Measurements from ENCODE around the gene LHFPL2.
A peak's percentile ranks its signal among the peaks of the same experiment; 100 is the strongest.

LHFPL2 gene

GRCh38 chr5:78499485-78499884 lies 149.1 kb downstream of the LHFPL2 start:
- Histone ChIP-seq H3K9ac (ENCODE audit: low read length) (no peak overlapping the region), H3K4me3 (ENCODE audit: low read depth in 1 of 2, low read length in 2 of 2) (no peak overlapping the region), H3K27ac (ENCODE audit: low read depth, low read length) (no peak overlapping the region), H3K4me1 (ENCODE audit: insufficient read depth, low read length) (peaks cover 63% of the 10 kb centered on the region), H3K27me3 (ENCODE audit: control insufficient read depth in 1 of 2, insufficient read depth in 2 of 2, low read length in 2 of 2) (no peaks in the 10 kb centered on the region), H3K36me3 (ENCODE audit: insufficient read depth, low read length) (peaks cover 2% of the 10 kb centered on the region), H3K9me3 (ENCODE audit: low read length) (no peaks in the 10 kb centered on the region)

GRCh38 chr5:78497573-78498533 lies 150.7 kb downstream of the LHFPL2 start:
- Histone ChIP-seq H3K4me3 (ENCODE audit: low read depth in 1 of 2, low read length in 2 of 2) (peak overlapping the region in 1 of 2 donors; percentile 35), H3K27ac (ENCODE audit: low read depth, low read length) (no peak overlapping the region), H3K36me3 (ENCODE audit: insufficient read depth, low read length) (peaks cover 9% of the 10 kb centered on the region), H3K9ac (ENCODE audit: low read length) (no peak overlapping the region), H3K4me1 (ENCODE audit: insufficient read depth, low read length) (peaks cover 55% of the 10 kb centered on the region), H3K9me3 (ENCODE audit: low read length) (no peaks in the 10 kb centered on the region), H3K27me3 (ENCODE audit: control insufficient read depth in 1 of 2, insufficient read depth in 2 of 2, low read length in 2 of 2) (no peaks in the 10 kb centered on the region)

- Histone ChIP-seq H3K9ac (ENCODE audit: low read length) (no peak overlapping the region), H3K27ac (ENCODE audit: low read depth, low read length) (no peak overlapping the region), H3K9me3 (ENCODE audit: low read length) (no peaks in the 10 kb centered on the region)
Observed at GRCh38 chr5:78496373-78496772, 152.2 kb downstream of the LHFPL2 start.

GRCh38 chr5:78495800-78496199 lies 152.8 kb downstream of the LHFPL2 start:
- no peaks in the 10 kb centered on the region for H3K27me3 ChIP-seq (ENCODE audit: control insufficient read depth in 1 of 2, insufficient read depth in 2 of 2, low read length in 2 of 2)
- H3K27ac ChIP-seq (ENCODE audit: low read depth, low read length), result no peak overlapping the region
- peaks cover 39% of the 10 kb centered on the region for H3K4me1 ChIP-seq (ENCODE audit: insufficient read depth, low read length)
- no peak overlapping the region for H3K4me3 ChIP-seq (ENCODE audit: low read depth in 1 of 2, low read length in 2 of 2)
- peaks cover 13% of the 10 kb centered on the region for H3K36me3 ChIP-seq (ENCODE audit: insufficient read depth, low read length)
- H3K9me3 ChIP-seq (ENCODE audit: low read length), result no peaks in the 10 kb centered on the region
- no peak overlapping the region for H3K9ac ChIP-seq (ENCODE audit: low read length)

More at GRCh38 chr5:78496373-78496772, 152.2 kb downstream of the LHFPL2 start:
- Histone ChIP-seq H3K4me3 (ENCODE audit: low read depth in 1 of 2, low read length in 2 of 2) (no peak overlapping the region), H3K36me3 (ENCODE audit: insufficient read depth, low read length) (peaks cover 13% of the 10 kb centered on the region), H3K4me1 (ENCODE audit: insufficient read depth, low read length) (peaks cover 40% of the 10 kb centered on the region), H3K27me3 (ENCODE audit: control insufficient read depth in 1 of 2, insufficient read depth in 2 of 2, low read length in 2 of 2) (no peaks in the 10 kb centered on the region)

- Histone ChIP-seq H3K36me3 (ENCODE audit: insufficient read depth, low read length) (peaks cover 28% of the 10 kb centered on the region), H3K27me3 (ENCODE audit: control insufficient read depth in 1 of 2, insufficient read depth in 2 of 2, low read length in 2 of 2) (no peaks in the 10 kb centered on the region), H3K4me1 (ENCODE audit: insufficient read depth, low read length) (peaks cover 15% of the 10 kb centered on the region), H3K4me3 (ENCODE audit: low read depth in 1 of 2, low read length in 2 of 2) (no peak overlapping the region), H3K9me3 (ENCODE audit: low read length) (no peaks in the 10 kb centered on the region), H3K27ac (ENCODE audit: low read depth, low read length) (no peak overlapping the region), H3K9ac (ENCODE audit: low read length) (no peak overlapping the region)
Observed at GRCh38 chr5:78492650-78493049, 155.9 kb downstream of the LHFPL2 start.

- H3K36me3 ChIP-seq (ENCODE audit: insufficient read depth, low read length), result peaks cover 32% of the 10 kb centered on the region
- no peak overlapping the region for H3K4me3 ChIP-seq (ENCODE audit: low read depth in 1 of 2, low read length in 2 of 2)
- H3K27me3 ChIP-seq (ENCODE audit: control insufficient read depth in 1 of 2, insufficient read depth in 2 of 2, low read length in 2 of 2), result no peaks in the 10 kb centered on the region
- no peaks in the 10 kb centered on the region for H3K9me3 ChIP-seq (ENCODE audit: low read length)
- H3K27ac ChIP-seq (ENCODE audit: low read depth, low read length), result no peak overlapping the region
- H3K4me1 ChIP-seq (ENCODE audit: insufficient read depth, low read length), result peaks cover 12% of the 10 kb centered on the region
- no peak overlapping the region for H3K9ac ChIP-seq (ENCODE audit: low read length)
Observed at GRCh38 chr5:78492224-78492623, 156.3 kb downstream of the LHFPL2 start.

- no peaks in the 10 kb centered on the region for H3K27me3 ChIP-seq (ENCODE audit: control insufficient read depth in 1 of 2, insufficient read depth in 2 of 2, low read length in 2 of 2)
- peaks cover 38% of the 10 kb centered on the region for H3K36me3 ChIP-seq (ENCODE audit: insufficient read depth, low read length)
- no peak overlapping the region for H3K9ac ChIP-seq (ENCODE audit: low read length)
- no peak overlapping the region for H3K27ac ChIP-seq (ENCODE audit: low read depth, low read length)
- no peaks in the 10 kb centered on the region for H3K9me3 ChIP-seq (ENCODE audit: low read length)
- peaks cover under 1% of the 10 kb centered on the region for H3K4me1 ChIP-seq (ENCODE audit: insufficient read depth, low read length)
- no peak overlapping the region for H3K4me3 ChIP-seq (ENCODE audit: low read depth in 1 of 2, low read length in 2 of 2)
Observed at GRCh38 chr5:78490709-78491485, 157.7 kb downstream of the LHFPL2 start.

GRCh38 chr5:78487846-78488245 lies 160.7 kb downstream of the LHFPL2 start:
- H3K36me3 ChIP-seq (ENCODE audit: insufficient read depth, low read length), result peaks cover 29% of the 10 kb centered on the region
- H3K4me1 ChIP-seq (ENCODE audit: insufficient read depth, low read length), result no peaks in the 10 kb centered on the region
- no peak overlapping the region for H3K27ac ChIP-seq (ENCODE audit: low read depth, low read length)
- no peak overlapping the region for H3K9ac ChIP-seq (ENCODE audit: low read length)
- no peaks in the 10 kb centered on the region for H3K9me3 ChIP-seq (ENCODE audit: low read length)
- no peaks in the 10 kb centered on the region for H3K27me3 ChIP-seq (ENCODE audit: control insufficient read depth in 1 of 2, insufficient read depth in 2 of 2, low read length in 2 of 2)
- H3K4me3 ChIP-seq (ENCODE audit: low read depth in 1 of 2, low read length in 2 of 2), result no peak overlapping the region

GRCh38 chr5:78486218-78486617 lies 162.4 kb downstream of the LHFPL2 start:
- peaks cover 29% of the 10 kb centered on the region for H3K36me3 ChIP-seq (ENCODE audit: insufficient read depth, low read length)
- H3K9me3 ChIP-seq (ENCODE audit: low read length), result no peaks in the 10 kb centered on the region
- H3K9ac ChIP-seq (ENCODE audit: low read length), result no peak overlapping the region
- H3K4me3 ChIP-seq (ENCODE audit: low read depth in 1 of 2, low read length in 2 of 2), result no peak overlapping the region
- H3K27me3 ChIP-seq (ENCODE audit: control insufficient read depth in 1 of 2, insufficient read depth in 2 of 2, low read length in 2 of 2), result no peaks in the 10 kb centered on the region
- H3K27ac ChIP-seq (ENCODE audit: low read depth, low read length), result no peak overlapping the region
- H3K4me1 ChIP-seq (ENCODE audit: insufficient read depth, low read length), result no peaks in the 10 kb centered on the region

GRCh38 chr5:78483809-78484521 lies 164.6 kb downstream of the LHFPL2 start:
- no peak overlapping the region for H3K27ac ChIP-seq (ENCODE audit: low read depth, low read length)
- peaks cover 28% of the 10 kb centered on the region for H3K36me3 ChIP-seq (ENCODE audit: insufficient read depth, low read length)
- H3K4me3 ChIP-seq (ENCODE audit: low read depth in 1 of 2, low read length in 2 of 2), result no peak overlapping the region
- no peaks in the 10 kb centered on the region for H3K4me1 ChIP-seq (ENCODE audit: insufficient read depth, low read length)
- no peaks in the 10 kb centered on the region for H3K9me3 ChIP-seq (ENCODE audit: low read length)
- H3K27me3 ChIP-seq (ENCODE audit: control insufficient read depth in 1 of 2, insufficient read depth in 2 of 2, low read length in 2 of 2), result no peaks in the 10 kb centered on the region
- H3K9ac ChIP-seq (ENCODE audit: low read length), result no peak overlapping the region

GRCh38 chr5:78482948-78483347 lies 165.6 kb downstream of the LHFPL2 start:
- Histone ChIP-seq H3K27me3 (ENCODE audit: control insufficient read depth in 1 of 2, insufficient read depth in 2 of 2, low read length in 2 of 2) (no peaks in the 10 kb centered on the region), H3K27ac (ENCODE audit: low read depth, low read length) (no peak overlapping the region), H3K36me3 (ENCODE audit: insufficient read depth, low read length) (peaks cover 18% of the 10 kb centered on the region), H3K9ac (ENCODE audit: low read length) (no peak overlapping the region), H3K4me1 (ENCODE audit: insufficient read depth, low read length) (no peaks in the 10 kb centered on the region), H3K4me3 (ENCODE audit: low read depth in 1 of 2, low read length in 2 of 2) (no peak overlapping the region), H3K9me3 (ENCODE audit: low read length) (no peaks in the 10 kb centered on the region)

Data from muscle layer of colon (tissue), 2 donors.